ENCODE data around the gene CREB3L4.

DNA sequence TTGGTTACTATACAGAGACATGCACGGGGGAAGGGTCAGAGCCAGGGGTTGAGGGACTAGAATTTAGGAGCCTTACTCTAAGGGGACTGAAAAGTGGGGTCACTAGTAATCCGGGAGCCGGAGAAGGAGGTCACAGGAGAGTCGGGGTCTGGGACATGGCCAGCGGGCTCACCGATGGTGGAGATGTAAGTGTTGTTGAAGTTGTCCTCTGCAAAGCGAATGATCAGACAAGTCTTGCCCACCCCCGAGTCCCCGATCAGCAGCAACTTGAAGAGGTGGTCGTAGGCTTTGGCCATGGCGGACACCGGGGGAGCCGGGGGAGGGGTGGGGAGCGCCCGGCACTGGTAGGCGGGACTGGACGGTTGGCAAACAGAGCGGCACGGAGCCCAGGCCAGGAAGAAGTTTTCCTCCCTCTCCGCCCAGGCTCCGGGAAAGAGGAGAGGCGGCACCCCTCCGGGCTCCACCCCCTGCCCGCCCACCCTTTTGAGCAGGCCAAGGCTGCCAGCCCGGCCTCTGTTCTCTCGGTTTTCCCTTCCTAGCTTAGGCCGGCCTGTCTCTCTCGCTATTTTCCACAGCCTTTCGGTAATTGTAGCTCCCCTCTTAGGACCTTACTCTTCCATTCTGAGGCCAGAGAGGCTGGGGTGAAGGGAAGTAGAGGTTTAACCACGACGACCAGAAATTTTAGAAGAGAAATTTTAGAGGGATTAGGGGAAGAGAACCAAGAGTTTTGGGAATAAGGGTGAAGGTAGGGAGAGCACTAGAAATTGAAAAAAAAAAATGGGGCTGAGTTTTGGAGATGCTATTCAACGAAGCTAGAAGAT lies 18.4 kb downstream of the CREB3L4 start, which contains the start of gene RAB13:
- TF ChIP-seq, protein P1, sequence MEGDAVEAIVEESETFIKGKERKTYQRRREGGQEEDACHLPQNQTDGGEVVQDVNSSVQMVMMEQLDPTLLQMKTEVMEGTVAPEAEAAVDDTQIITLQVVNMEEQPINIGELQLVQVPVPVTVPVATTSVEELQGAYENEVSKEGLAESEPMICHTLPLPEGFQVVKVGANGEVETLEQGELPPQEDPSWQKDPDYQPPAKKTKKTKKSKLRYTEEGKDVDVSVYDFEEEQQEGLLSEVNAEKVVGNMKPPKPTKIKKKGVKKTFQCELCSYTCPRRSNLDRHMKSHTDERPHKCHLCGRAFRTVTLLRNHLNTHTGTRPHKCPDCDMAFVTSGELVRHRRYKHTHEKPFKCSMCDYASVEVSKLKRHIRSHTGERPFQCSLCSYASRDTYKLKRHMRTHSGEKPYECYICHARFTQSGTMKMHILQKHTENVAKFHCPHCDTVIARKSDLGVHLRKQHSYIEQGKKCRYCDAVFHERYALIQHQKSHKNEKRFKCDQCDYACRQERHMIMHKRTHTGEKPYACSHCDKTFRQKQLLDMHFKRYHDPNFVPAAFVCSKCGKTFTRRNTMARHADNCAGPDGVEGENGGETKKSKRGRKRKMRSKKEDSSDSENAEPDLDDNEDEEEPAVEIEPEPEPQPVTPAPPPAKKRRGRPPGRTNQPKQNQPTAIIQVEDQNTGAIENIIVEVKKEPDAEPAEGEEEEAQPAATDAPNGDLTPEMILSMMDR (conservative IDR thresholded peaks at IDR 0.05; ENCODE audit: low read length) = no peak
- TF ChIP-seq EZH2phosphoT487 (IDR thresholded peaks at IDR 0.05; ENCODE audit: borderline replicate concordance, low read depth, low read length) = no peak

All from OCI-LY7 (cell line).